ENCODE results near the gene AK5.

Gene AK5

GRCh38 chr1:77347646-77348045 is 65.8 kb downstream of the AK5 start:
- no peak overlapping the region for H3K4me2 ChIP-seq (ENCODE audit: low read length)
- no peaks in the 10 kb centered on the region for H3K36me3 ChIP-seq (replicated peaks; ENCODE audit: low read depth, low read length)
- no peak overlapping the region for H3K4me3 ChIP-seq (ENCODE audit: low read length)
- H3K27ac ChIP-seq (ENCODE audit: low read length): no peak overlapping the region
- H2AFZ ChIP-seq (ENCODE audit: low read depth, low read length): no peak overlapping the region
- H3K4me1 ChIP-seq (ENCODE audit: low read length): no peaks in the 10 kb centered on the region
- H4K20me1 ChIP-seq (ENCODE audit: insufficient read depth, low read length): no peaks in the 10 kb centered on the region
- TF ChIP-seq EZH2phosphoT487 (IDR thresholded peaks at IDR 0.05; ENCODE audit: low read depth): no peak
- no peaks in the 10 kb centered on the region for H3K27me3 ChIP-seq (ENCODE audit: low read depth, low read length)
- H3K79me2 ChIP-seq (ENCODE audit: low read length): no peaks in the 10 kb centered on the region
- H3K9ac ChIP-seq (ENCODE audit: low read length): no peak overlapping the region
- H3K9me3 ChIP-seq (ENCODE audit: insufficient read depth, low read length): no peaks in the 10 kb centered on the region

GRCh38 chr1:77348549-77348948 is 66.7 kb downstream of the AK5 start:
- Histone ChIP-seq H3K36me3 (replicated peaks; ENCODE audit: low read depth, low read length) (no peaks in the 10 kb centered on the region), H2AFZ (ENCODE audit: low read depth, low read length) (no peak overlapping the region), H3K4me2 (ENCODE audit: low read length) (no peak overlapping the region), H3K9me3 (ENCODE audit: insufficient read depth, low read length) (no peaks in the 10 kb centered on the region), H4K20me1 (ENCODE audit: insufficient read depth, low read length) (no peaks in the 10 kb centered on the region), H3K27me3 (ENCODE audit: low read depth, low read length) (no peaks in the 10 kb centered on the region), H3K27ac (ENCODE audit: low read length) (no peak overlapping the region), H3K4me1 (ENCODE audit: low read length) (no peaks in the 10 kb centered on the region), H3K4me3 (ENCODE audit: low read length) (no peak overlapping the region), H3K9ac (ENCODE audit: low read length) (no peak overlapping the region), H3K79me2 (ENCODE audit: low read length) (no peaks in the 10 kb centered on the region)
- TF ChIP-seq CTCF (IDR thresholded peaks at IDR 0.05; ENCODE audit: low read depth, low read length): no peak
- no peak for TF ChIP-seq EZH2phosphoT487 (IDR thresholded peaks at IDR 0.05; ENCODE audit: low read depth)

- Histone ChIP-seq H3K4me1 (ENCODE audit: low read length) (no peaks in the 10 kb centered on the region), H3K27ac (ENCODE audit: low read length) (no peak overlapping the region), H2AFZ (ENCODE audit: low read depth, low read length) (no peak overlapping the region), H3K9ac (ENCODE audit: low read length) (no peak overlapping the region), H3K9me3 (ENCODE audit: insufficient read depth, low read length) (no peaks in the 10 kb centered on the region), H3K36me3 (replicated peaks; ENCODE audit: low read depth, low read length) (no peaks in the 10 kb centered on the region), H3K79me2 (ENCODE audit: low read length) (no peaks in the 10 kb centered on the region), H3K4me2 (ENCODE audit: low read length) (no peak overlapping the region), H3K4me3 (ENCODE audit: low read length) (no peak overlapping the region), H4K20me1 (ENCODE audit: insufficient read depth, low read length) (no peaks in the 10 kb centered on the region), H3K27me3 (ENCODE audit: low read depth, low read length) (no peaks in the 10 kb centered on the region)
- no peak for TF ChIP-seq EZH2phosphoT487 (IDR thresholded peaks at IDR 0.05; ENCODE audit: low read depth)
- TF ChIP-seq CTCF (IDR thresholded peaks at IDR 0.05; ENCODE audit: low read depth, low read length): no peak
Measured at GRCh38 chr1:77349275-77349674, 67.5 kb downstream of the AK5 start.

- Histone ChIP-seq H3K4me1 (ENCODE audit: low read length) (no peaks in the 10 kb centered on the region), H3K36me3 (replicated peaks; ENCODE audit: low read depth, low read length) (no peaks in the 10 kb centered on the region), H3K27ac (ENCODE audit: low read length) (no peak overlapping the region), H2AFZ (ENCODE audit: low read depth, low read length) (no peak overlapping the region), H3K79me2 (ENCODE audit: low read length) (no peaks in the 10 kb centered on the region), H4K20me1 (ENCODE audit: insufficient read depth, low read length) (no peaks in the 10 kb centered on the region), H3K4me2 (ENCODE audit: low read length) (no peak overlapping the region), H3K4me3 (ENCODE audit: low read length) (no peak overlapping the region), H3K27me3 (ENCODE audit: low read depth, low read length) (no peaks in the 10 kb centered on the region), H3K9me3 (ENCODE audit: insufficient read depth, low read length) (no peaks in the 10 kb centered on the region), H3K9ac (ENCODE audit: low read length) (no peak overlapping the region)
- no peak for TF ChIP-seq EZH2phosphoT487 (IDR thresholded peaks at IDR 0.05; ENCODE audit: low read depth)
- TF ChIP-seq CTCF (IDR thresholded peaks at IDR 0.05; ENCODE audit: low read depth, low read length): no peak
Measured at GRCh38 chr1:77350012-77350770, 68.4 kb downstream of the AK5 start.

All from OCI-LY3 (cell line).